Measurements from ENCODE around the gene ZYX. TPM values are rescaled to one million over a fixed set of nuclear protein-coding genes. Genes with fewer than 3 reads are reported as not detected.

ZYX gene
- total and polyA plus RNA-seq, 2 of the 13 experiments (the other 11 are each of a cell fraction or from before 2014, with no cell fraction given) = 9.9 to 13.7 TPM

DNA sequence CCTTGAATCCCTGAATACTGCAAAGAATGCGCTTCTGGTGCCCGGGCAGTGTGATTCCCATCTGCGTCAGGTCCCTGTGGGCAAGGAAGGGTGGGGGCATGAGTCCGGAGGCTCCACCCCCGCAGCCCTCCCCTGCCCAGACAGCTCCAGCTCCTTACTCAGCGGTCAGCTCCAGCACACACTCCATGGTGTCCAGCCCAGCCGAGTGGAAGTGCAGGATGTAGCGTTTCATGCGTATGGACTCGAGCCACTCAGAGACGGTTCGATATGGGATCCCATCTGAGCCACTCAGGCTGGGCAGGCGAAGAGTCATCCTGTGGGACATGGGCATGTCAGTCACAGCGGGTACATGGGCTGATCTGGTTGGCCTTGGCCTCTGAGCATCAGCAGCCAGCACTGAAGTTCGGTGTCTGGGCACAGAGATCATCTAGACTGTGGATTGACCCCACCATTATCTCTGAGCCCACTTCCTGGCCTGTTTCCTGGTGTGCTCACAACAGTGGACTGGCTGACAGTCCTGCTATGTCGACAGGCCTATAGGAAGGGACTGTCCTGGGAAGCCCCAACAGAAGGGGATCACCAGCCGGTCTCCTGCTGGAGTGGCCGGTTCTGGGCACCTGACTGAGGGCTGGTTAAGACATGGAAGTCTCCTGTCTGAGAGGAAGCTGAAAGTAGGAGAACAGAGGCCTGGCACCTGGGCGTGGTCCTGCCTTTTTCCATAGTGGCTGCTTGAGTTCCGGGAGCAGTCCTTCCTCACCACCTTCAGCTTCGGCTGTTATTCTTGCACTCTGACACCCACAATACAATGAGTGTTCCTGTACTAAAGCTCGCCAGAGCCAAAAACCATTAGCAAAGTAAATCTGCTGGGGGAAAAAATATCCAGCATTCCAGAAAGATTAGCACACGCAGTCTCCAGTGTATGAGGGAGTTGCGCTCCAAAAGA is 10.6 kb downstream of the ZYX start (continued):
- TF ChIP-seq, protein P1, sequence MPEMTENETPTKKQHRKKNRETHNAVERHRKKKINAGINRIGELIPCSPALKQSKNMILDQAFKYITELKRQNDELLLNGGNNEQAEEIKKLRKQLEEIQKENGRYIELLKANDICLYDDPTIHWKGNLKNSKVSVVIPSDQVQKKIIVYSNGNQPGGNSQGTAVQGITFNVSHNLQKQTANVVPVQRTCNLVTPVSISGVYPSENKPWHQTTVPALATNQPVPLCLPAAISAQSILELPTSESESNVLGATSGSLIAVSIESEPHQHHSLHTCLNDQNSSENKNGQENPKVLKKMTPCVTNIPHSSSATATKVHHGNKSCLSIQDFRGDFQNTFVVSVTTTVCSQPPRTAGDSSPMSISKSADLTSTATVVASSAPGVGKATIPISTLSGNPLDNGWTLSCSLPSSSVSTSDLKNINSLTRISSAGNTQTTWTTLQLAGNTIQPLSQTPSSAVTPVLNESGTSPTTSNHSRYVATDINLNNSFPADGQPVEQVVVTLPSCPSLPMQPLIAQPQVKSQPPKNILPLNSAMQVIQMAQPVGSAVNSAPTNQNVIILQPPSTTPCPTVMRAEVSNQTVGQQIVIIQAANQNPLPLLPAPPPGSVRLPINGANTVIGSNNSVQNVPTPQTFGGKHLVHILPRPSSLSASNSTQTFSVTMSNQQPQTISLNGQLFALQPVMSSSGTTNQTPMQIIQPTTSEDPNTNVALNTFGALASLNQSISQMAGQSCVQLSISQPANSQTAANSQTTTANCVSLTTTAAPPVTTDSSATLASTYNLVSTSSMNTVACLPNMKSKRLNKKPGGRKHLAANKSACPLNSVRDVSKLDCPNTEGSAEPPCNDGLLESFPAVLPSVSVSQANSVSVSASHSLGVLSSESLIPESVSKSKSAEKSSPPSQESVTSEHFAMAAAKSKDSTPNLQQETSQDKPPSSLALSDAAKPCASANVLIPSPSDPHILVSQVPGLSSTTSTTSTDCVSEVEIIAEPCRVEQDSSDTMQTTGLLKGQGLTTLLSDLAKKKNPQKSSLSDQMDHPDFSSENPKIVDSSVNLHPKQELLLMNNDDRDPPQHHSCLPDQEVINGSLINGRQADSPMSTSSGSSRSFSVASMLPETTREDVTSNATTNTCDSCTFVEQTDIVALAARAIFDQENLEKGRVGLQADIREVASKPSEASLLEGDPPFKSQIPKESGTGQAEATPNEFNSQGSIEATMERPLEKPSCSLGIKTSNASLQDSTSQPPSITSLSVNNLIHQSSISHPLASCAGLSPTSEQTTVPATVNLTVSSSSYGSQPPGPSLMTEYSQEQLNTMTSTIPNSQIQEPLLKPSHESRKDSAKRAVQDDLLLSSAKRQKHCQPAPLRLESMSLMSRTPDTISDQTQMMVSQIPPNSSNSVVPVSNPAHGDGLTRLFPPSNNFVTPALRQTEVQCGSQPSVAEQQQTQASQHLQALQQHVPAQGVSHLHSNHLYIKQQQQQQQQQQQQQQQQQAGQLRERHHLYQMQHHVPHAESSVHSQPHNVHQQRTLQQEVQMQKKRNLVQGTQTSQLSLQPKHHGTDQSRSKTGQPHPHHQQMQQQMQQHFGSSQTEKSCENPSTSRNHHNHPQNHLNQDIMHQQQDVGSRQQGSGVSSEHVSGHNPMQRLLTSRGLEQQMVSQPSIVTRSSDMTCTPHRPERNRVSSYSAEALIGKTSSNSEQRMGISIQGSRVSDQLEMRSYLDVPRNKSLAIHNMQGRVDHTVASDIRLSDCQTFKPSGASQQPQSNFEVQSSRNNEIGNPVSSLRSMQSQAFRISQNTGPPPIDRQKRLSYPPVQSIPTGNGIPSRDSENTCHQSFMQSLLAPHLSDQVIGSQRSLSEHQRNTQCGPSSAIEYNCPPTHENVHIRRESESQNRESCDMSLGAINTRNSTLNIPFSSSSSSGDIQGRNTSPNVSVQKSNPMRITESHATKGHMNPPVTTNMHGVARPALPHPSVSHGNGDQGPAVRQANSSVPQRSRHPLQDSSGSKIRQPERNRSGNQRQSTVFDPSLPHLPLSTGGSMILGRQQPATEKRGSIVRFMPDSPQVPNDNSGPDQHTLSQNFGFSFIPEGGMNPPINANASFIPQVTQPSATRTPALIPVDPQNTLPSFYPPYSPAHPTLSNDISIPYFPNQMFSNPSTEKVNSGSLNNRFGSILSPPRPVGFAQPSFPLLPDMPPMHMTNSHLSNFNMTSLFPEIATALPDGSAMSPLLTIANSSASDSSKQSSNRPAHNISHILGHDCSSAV (CRISPR knock-in tag; IDR thresholded peaks at IDR 0.05; ENCODE audit: borderline replicate concordance) = no peak
- TF ChIP-seq ZBTB1 (CRISPR knock-in tag; IDR thresholded peaks at IDR 0.05; ENCODE audit: borderline replicate concordance) = no peak
- TF ChIP-seq SOX6 (IDR thresholded peaks at IDR 0.05) = no peak
- no peak for TF ChIP-seq SOX6 (CRISPR knock-in tag; IDR thresholded peaks at IDR 0.05)
- TF ChIP-seq MAFF (IDR thresholded peaks at IDR 0.05; ENCODE audit: low read depth, low read length) = no peak
- no peak for TF ChIP-seq CBFB (CRISPR knock-in tag; IDR thresholded peaks at IDR 0.05)
- TF ChIP-seq CREB1 (IDR thresholded peaks at IDR 0.05) = no peak
- no peak for TF ChIP-seq CREB1 (CRISPR knock-in tag; IDR thresholded peaks at IDR 0.05)
- TF ChIP-seq ATF7-NPFF (CRISPR knock-in tag; IDR thresholded peaks at IDR 0.05; ENCODE audit: low read depth) = no peak
- TF ChIP-seq MTF1 (CRISPR knock-in tag; IDR thresholded peaks at IDR 0.05) = no peak
- no peak for TF ChIP-seq STAG1 (CRISPR knock-in tag; IDR thresholded peaks at IDR 0.05)
- TF ChIP-seq, protein P2, sequence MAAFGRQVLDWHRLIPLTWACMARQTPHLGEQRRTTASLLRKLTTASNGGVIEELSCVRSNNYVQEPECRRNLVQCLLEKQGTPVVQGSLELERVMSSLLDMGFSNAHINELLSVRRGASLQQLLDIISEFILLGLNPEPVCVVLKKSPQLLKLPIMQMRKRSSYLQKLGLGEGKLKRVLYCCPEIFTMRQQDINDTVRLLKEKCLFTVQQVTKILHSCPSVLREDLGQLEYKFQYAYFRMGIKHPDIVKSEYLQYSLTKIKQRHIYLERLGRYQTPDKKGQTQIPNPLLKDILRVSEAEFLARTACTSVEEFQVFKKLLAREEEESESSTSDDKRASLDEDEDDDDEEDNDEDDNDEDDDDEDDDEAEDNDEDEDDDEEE (CRISPR knock-in tag; IDR thresholded peaks at IDR 0.05) = no peak
- TF ChIP-seq, protein P3, sequence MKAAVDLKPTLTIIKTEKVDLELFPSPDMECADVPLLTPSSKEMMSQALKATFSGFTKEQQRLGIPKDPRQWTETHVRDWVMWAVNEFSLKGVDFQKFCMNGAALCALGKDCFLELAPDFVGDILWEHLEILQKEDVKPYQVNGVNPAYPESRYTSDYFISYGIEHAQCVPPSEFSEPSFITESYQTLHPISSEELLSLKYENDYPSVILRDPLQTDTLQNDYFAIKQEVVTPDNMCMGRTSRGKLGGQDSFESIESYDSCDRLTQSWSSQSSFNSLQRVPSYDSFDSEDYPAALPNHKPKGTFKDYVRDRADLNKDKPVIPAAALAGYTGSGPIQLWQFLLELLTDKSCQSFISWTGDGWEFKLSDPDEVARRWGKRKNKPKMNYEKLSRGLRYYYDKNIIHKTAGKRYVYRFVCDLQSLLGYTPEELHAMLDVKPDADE (CRISPR knock-in tag; IDR thresholded peaks at IDR 0.05) = no peak
- TF ChIP-seq REPIN1 (CRISPR knock-in tag; IDR thresholded peaks at IDR 0.05; ENCODE audit: borderline replicate concordance, low read depth) = no peak
- no peak for TF ChIP-seq RBM39 (IDR thresholded peaks at IDR 0.05; ENCODE audit: low read depth, low read length, poor library complexity, severe bottlenecking)
- TF ChIP-seq ZNF136 (CRISPR knock-in tag; IDR thresholded peaks at IDR 0.05; ENCODE audit: low read depth) = no peak
- TF ChIP-seq, protein P4, sequence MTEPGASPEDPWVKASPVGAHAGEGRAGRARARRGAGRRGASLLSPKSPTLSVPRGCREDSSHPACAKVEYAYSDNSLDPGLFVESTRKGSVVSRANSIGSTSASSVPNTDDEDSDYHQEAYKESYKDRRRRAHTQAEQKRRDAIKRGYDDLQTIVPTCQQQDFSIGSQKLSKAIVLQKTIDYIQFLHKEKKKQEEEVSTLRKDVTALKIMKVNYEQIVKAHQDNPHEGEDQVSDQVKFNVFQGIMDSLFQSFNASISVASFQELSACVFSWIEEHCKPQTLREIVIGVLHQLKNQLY (CRISPR knock-in tag; IDR thresholded peaks at IDR 0.05) = no peak
- no peak for TF ChIP-seq ZNF7 (CRISPR knock-in tag; IDR thresholded peaks at IDR 0.05)
- TF ChIP-seq ZFX (CRISPR knock-in tag; IDR thresholded peaks at IDR 0.05; ENCODE audit: low read depth) = peak; percentile 50
- no peak for TF ChIP-seq ZNF143 (CRISPR knock-in tag; IDR thresholded peaks at IDR 0.05)

Data from HepG2 (cell line).